Stimulated activated naive CD8-positive, alpha-beta T cell treated with anti-CD3 and anti-CD28 coated beads, Interleukin-15, Interleukin-2, amounts not matched to agents 100 ng/mL and 50 ng/mL, for 24 hours (primary cell): Measurements from ENCODE around the gene SEZ6L2.
"Not testable (repeated sequence)": the region's sequence is repeated elsewhere in the genome, so short reads cannot be mapped to it uniquely, and the experiment has no call there.

Experiments used
- H3K27ac Mint-ChIP-seq: one replicate; pipeline ENCODE4 v1.8.0; 2021; ENCODE audit warnings: mild to moderate bottlenecking, mixed read lengths
- H3K27me3 Mint-ChIP-seq: one replicate; pipeline ENCODE4 v1.8.0; 2021; ENCODE audit warnings: mixed read lengths
- H3K36me3 Mint-ChIP-seq: one replicate; pipeline ENCODE4 v1.8.0; 2021; ENCODE audit warnings: low read depth, mixed read lengths
- H3K4me1 Mint-ChIP-seq: one replicate; pipeline ENCODE4 v1.8.0; 2021; ENCODE audit warnings: low read depth, mixed read lengths
- H3K4me3 Mint-ChIP-seq: one replicate; pipeline ENCODE4 v1.8.0; 2021; ENCODE audit warnings: mild to moderate bottlenecking, mixed read lengths
- H3K9me3 Mint-ChIP-seq: one replicate; pipeline ENCODE4 v1.8.0; 2021; ENCODE audit warnings: mixed read lengths

The SEZ6L2 gene

GRCh38 chr16:29837841-29838240, 61.5 kb downstream of the SEZ6L2 start:
- H3K9me3 Mint-ChIP-seq = no peaks in the 10 kb centered on the region
- no peaks in the 10 kb centered on the region for H3K27me3 Mint-ChIP-seq
- no peak overlapping the region for H3K4me3 Mint-ChIP-seq
- peaks cover 31% of the 10 kb centered on the region for H3K36me3 Mint-ChIP-seq
- peaks cover 13% of the 10 kb centered on the region for H3K4me1 Mint-ChIP-seq
- H3K27ac Mint-ChIP-seq = no peak overlapping the region

GRCh38 chr16:29836623-29837022, 62.7 kb downstream of the SEZ6L2 start:
- Mint-ChIP-seq H3K4me1 (peaks cover 16% of the 10 kb centered on the region), H3K9me3 (no peaks in the 10 kb centered on the region), H3K4me3 (no peak overlapping the region), H3K36me3 (peaks cover 36% of the 10 kb centered on the region), H3K27me3 (no peaks in the 10 kb centered on the region), H3K27ac (no peak overlapping the region)

GRCh38 chr16:29835926-29836325, 63.4 kb downstream of the SEZ6L2 start:
- no peaks in the 10 kb centered on the region for H3K27me3 Mint-ChIP-seq
- peaks cover 36% of the 10 kb centered on the region for H3K36me3 Mint-ChIP-seq
- no peak overlapping the region for H3K4me3 Mint-ChIP-seq
- H3K9me3 Mint-ChIP-seq = no peaks in the 10 kb centered on the region
- peaks cover 16% of the 10 kb centered on the region for H3K4me1 Mint-ChIP-seq
- no peak overlapping the region for H3K27ac Mint-ChIP-seq

- Mint-ChIP-seq H3K27me3 (no peaks in the 10 kb centered on the region), H3K4me3 (peak overlapping the region; percentile 60), H3K4me1 (peaks cover 26% of the 10 kb centered on the region), H3K27ac (peak overlapping the region; percentile 52), H3K9me3 (no peaks in the 10 kb centered on the region), H3K36me3 (peaks cover 29% of the 10 kb centered on the region)
Observed at GRCh38 chr16:29834079-29834478, 65.3 kb downstream of the SEZ6L2 start.

- H3K27me3 Mint-ChIP-seq, H3K27ac Mint-ChIP-seq: not testable (repeated sequence)
- peaks cover 29% of the 10 kb centered on the region for H3K36me3 Mint-ChIP-seq
Observed at GRCh38 chr16:29833219-29833618, 66.1 kb downstream of the SEZ6L2 start.

GRCh38 chr16:29831490-29831889, 67.9 kb downstream of the SEZ6L2 start:
- H3K4me1 Mint-ChIP-seq = peaks cover 49% of the 10 kb centered on the region
- no peak overlapping the region for H3K27ac Mint-ChIP-seq
- H3K4me3 Mint-ChIP-seq = no peak overlapping the region
- H3K9me3 Mint-ChIP-seq = no peaks in the 10 kb centered on the region
- peaks cover 22% of the 10 kb centered on the region for H3K36me3 Mint-ChIP-seq
- no peaks in the 10 kb centered on the region for H3K27me3 Mint-ChIP-seq

More at GRCh38 chr16:29833219-29833618, 66.1 kb downstream of the SEZ6L2 start:
- H3K9me3 Mint-ChIP-seq, H3K4me3 Mint-ChIP-seq: not testable (repeated sequence)
- H3K4me1 Mint-ChIP-seq = peaks cover 32% of the 10 kb centered on the region

- no peak overlapping the region for H3K27ac Mint-ChIP-seq
- no peaks in the 10 kb centered on the region for H3K9me3 Mint-ChIP-seq
- H3K4me1 Mint-ChIP-seq = peaks cover 55% of the 10 kb centered on the region
- no peak overlapping the region for H3K4me3 Mint-ChIP-seq
- no peaks in the 10 kb centered on the region for H3K27me3 Mint-ChIP-seq
- peaks cover 22% of the 10 kb centered on the region for H3K36me3 Mint-ChIP-seq
Observed at GRCh38 chr16:29830774-29831173, 68.6 kb downstream of the SEZ6L2 start.

- no peaks in the 10 kb centered on the region for H3K9me3 Mint-ChIP-seq
- H3K27me3 Mint-ChIP-seq = no peaks in the 10 kb centered on the region
- H3K36me3 Mint-ChIP-seq = peaks cover 6% of the 10 kb centered on the region
- peak overlapping the region; percentile 97 for H3K27ac Mint-ChIP-seq
- peak overlapping the region; percentile 79 for H3K4me3 Mint-ChIP-seq
- peaks cover 84% of the 10 kb centered on the region for H3K4me1 Mint-ChIP-seq
Observed at GRCh38 chr16:29826342-29826695, 73.0 kb downstream of the SEZ6L2 start.

- peaks cover 10% of the 10 kb centered on the region for H3K36me3 Mint-ChIP-seq
- H3K4me3 Mint-ChIP-seq = peak overlapping the region; percentile 57
- no peaks in the 10 kb centered on the region for H3K9me3 Mint-ChIP-seq
- peak overlapping the region; percentile 97 for H3K27ac Mint-ChIP-seq
- no peaks in the 10 kb centered on the region for H3K27me3 Mint-ChIP-seq
- H3K4me1 Mint-ChIP-seq = peaks cover 93% of the 10 kb centered on the region
Observed at GRCh38 chr16:29825145-29826044, 74.0 kb downstream of the SEZ6L2 start.

GRCh38 chr16:29824589-29825144, 74.7 kb downstream of the SEZ6L2 start:
- Mint-ChIP-seq H3K9me3 (no peaks in the 10 kb centered on the region), H3K4me1 (peaks cover 95% of the 10 kb centered on the region), H3K36me3 (peaks cover 15% of the 10 kb centered on the region), H3K27ac (peak overlapping the region; percentile 97), H3K27me3 (no peaks in the 10 kb centered on the region), H3K4me3 (peak overlapping the region; percentile 57)

- H3K9me3 Mint-ChIP-seq = no peaks in the 10 kb centered on the region
- peaks cover 40% of the 10 kb centered on the region for H3K36me3 Mint-ChIP-seq
- peak overlapping the region; percentile 92 for H3K4me3 Mint-ChIP-seq
- H3K4me1 Mint-ChIP-seq = peaks cover 99% of the 10 kb centered on the region
- H3K27ac Mint-ChIP-seq = peak overlapping the region; percentile 96
- no peaks in the 10 kb centered on the region for H3K27me3 Mint-ChIP-seq
Observed at GRCh38 chr16:29821643-29822115, 77.7 kb downstream of the SEZ6L2 start.
